Measurements from ENCODE around the gene BABAM2.
A peak's percentile ranks its signal among the peaks of the same experiment; 100 is the strongest.

Gene BABAM2

GRCh38 chr2:27915191-27915590 lies 24.7 kb downstream of the BABAM2 start:
- Histone ChIP-seq H3K4me1 (ENCODE audit: control extremely low read depth in 1 of 4, control insufficient read depth in 4 of 4, insufficient read depth in 4 of 4, low read length in 3 of 4) (peaks cover 3 to 6% (median 4%) of the 10 kb centered on the region in 4 experiments), H3K36me3 (ENCODE audit: control insufficient read depth in 4 of 4, insufficient read depth in 4 of 4, low read length in 3 of 4) (peaks cover 0 to 4% (median 0%) of the 10 kb centered on the region in 4 experiments), H3K27me3 (replicated peaks in 2 of 5; ENCODE audit: control insufficient read depth in 4 of 5, insufficient read depth in 5 of 5, low read length in 4 of 5) (no peaks in the 10 kb centered on the region), H3K4me3 (ENCODE audit: control insufficient read depth in 1 of 7, extremely low read depth in 1 of 7, insufficient read depth in 4 of 7, low read depth in 2 of 7, low read length in 6 of 7) (no peak overlapping the region), H3K9me3 (ENCODE audit: control extremely low read depth in 1 of 5, control insufficient read depth in 4 of 5, insufficient read depth in 2 of 5, low read depth in 1 of 5, low read length in 4 of 5) (no peaks in the 10 kb centered on the region), H3K27ac (ENCODE audit: insufficient read depth in 1 of 2, low read depth in 1 of 2, low read length in 2 of 2, poor library complexity in 1 of 2, severe bottlenecking in 2 of 2) (no peak overlapping the region)
- DNase-seq = no peak
- CTCF ChIA-PET = interaction anchor here (1.4 kb wide), 1 partner anchor 39 kb away, joined by 4 read pairs; no protein-coding TSS in a partner anchor
- POLR2A ChIA-PET = no interaction called here
- WGBS (ENCODE audit: insufficient coverage) = 100% methylated on average over 1 of the region's 5 CpGs

DNA sequence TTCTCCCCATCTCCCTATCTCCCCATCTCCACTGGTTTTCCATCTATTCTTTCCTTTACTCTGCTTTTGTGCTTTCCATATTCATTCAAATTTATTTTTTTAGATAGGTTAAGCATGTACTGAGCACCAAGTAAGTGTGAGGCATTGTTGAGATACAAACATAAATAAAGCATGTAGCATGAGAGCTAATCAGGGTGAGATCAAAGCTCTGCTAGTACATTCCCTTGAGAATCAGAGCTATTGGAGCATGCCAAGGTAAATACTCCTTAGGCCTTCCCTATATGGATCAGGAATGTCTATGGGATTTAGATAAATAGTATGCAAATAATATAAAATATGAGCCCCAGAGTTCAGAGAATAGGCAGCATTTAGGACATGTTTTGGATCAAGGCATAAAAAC lies 25.3 kb downstream of the BABAM2 start:
- H3K27me3 ChIP-seq (replicated peaks in 2 of 5; ENCODE audit: control insufficient read depth in 4 of 5, insufficient read depth in 5 of 5, low read length in 4 of 5) = no peaks in the 10 kb centered on the region
- no peaks in the 10 kb centered on the region for H3K9me3 ChIP-seq (ENCODE audit: control extremely low read depth in 1 of 5, control insufficient read depth in 4 of 5, insufficient read depth in 2 of 5, low read depth in 1 of 5, low read length in 4 of 5)
- peaks cover 0 to 4% (median 0%) of the 10 kb centered on the region in 4 experiments for H3K36me3 ChIP-seq (ENCODE audit: control insufficient read depth in 4 of 4, insufficient read depth in 4 of 4, low read length in 3 of 4)
- no peak for DNase-seq
- H3K27ac ChIP-seq (ENCODE audit: insufficient read depth in 1 of 2, low read depth in 1 of 2, low read length in 2 of 2, poor library complexity in 1 of 2, severe bottlenecking in 2 of 2) = no peak overlapping the region
- no peak overlapping the region for H3K4me3 ChIP-seq (ENCODE audit: control insufficient read depth in 1 of 7, extremely low read depth in 1 of 7, insufficient read depth in 4 of 7, low read depth in 2 of 7, low read length in 6 of 7)
- ChIA-PET CTCF (no interaction called here), POLR2A (no interaction called here)
- H3K4me1 ChIP-seq (ENCODE audit: control extremely low read depth in 1 of 4, control insufficient read depth in 4 of 4, insufficient read depth in 4 of 4, low read length in 3 of 4) = peaks cover 4 to 11% (median 9%) of the 10 kb centered on the region in 4 experiments

DNA sequence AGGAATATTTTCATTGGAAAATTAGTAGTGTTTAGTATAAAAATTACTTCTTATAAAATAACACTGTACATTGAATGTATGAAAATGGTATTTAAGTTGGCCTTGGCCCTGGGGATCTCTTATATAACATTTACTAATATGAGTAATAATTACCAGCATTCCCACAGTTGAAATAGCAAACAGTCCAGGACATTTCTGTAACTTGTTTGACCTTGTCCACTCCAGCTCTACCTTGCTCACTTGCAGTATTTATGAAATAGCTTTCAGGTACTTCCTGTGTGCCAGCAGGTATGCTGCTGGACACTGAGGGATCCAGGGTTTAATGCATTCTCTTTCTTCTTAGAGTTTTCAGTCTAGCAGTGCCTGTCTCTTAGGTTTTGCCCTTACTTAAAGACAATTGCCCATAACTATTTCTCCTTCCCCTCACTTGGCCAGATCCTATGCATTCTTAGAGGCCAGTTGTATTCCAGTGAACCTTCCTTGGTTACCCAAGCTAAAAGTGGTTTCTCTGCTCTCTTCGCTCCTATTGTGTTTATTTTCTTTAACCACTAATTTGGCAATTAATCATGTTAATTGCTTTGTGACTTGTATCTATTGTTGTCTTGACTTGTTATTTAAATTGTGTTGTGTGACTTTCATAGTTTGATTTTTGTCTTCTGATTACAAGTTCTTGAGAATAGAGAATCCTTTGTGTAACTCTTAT lies 25.9 kb downstream of the BABAM2 start:
- no peaks in the 10 kb centered on the region for H3K27me3 ChIP-seq (replicated peaks in 2 of 5; ENCODE audit: control insufficient read depth in 4 of 5, insufficient read depth in 5 of 5, low read length in 4 of 5)
- DNase-seq = no peak
- no peaks in the 10 kb centered on the region for H3K9me3 ChIP-seq (ENCODE audit: control extremely low read depth in 1 of 5, control insufficient read depth in 4 of 5, insufficient read depth in 2 of 5, low read depth in 1 of 5, low read length in 4 of 5)
- peaks cover 0 to 4% (median 0%) of the 10 kb centered on the region in 4 experiments for H3K36me3 ChIP-seq (ENCODE audit: control insufficient read depth in 4 of 4, insufficient read depth in 4 of 4, low read length in 3 of 4)
- H3K27ac ChIP-seq (ENCODE audit: insufficient read depth in 1 of 2, low read depth in 1 of 2, low read length in 2 of 2, poor library complexity in 1 of 2, severe bottlenecking in 2 of 2) = no peak overlapping the region
- H3K4me1 ChIP-seq (ENCODE audit: control extremely low read depth in 1 of 4, control insufficient read depth in 4 of 4, insufficient read depth in 4 of 4, low read length in 3 of 4) = peaks cover 4 to 16% (median 13%) of the 10 kb centered on the region in 4 experiments
- CTCF ChIA-PET = no interaction called here
- POLR2A ChIA-PET = no interaction called here
- H3K4me3 ChIP-seq (ENCODE audit: control insufficient read depth in 1 of 7, extremely low read depth in 1 of 7, insufficient read depth in 4 of 7, low read depth in 2 of 7, low read length in 6 of 7) = no peak overlapping the region
- no CpG with 5 or more reads among the region's 1 CpG for WGBS (ENCODE audit: insufficient coverage)

- Histone ChIP-seq H3K4me1 (ENCODE audit: control extremely low read depth in 1 of 4, control insufficient read depth in 4 of 4, insufficient read depth in 4 of 4, low read length in 3 of 4) (peaks cover 4 to 16% (median 11%) of the 10 kb centered on the region in 4 experiments), H3K27me3 (replicated peaks in 2 of 5; ENCODE audit: control insufficient read depth in 4 of 5, insufficient read depth in 5 of 5, low read length in 4 of 5) (no peaks in the 10 kb centered on the region), H3K36me3 (ENCODE audit: control insufficient read depth in 4 of 4, insufficient read depth in 4 of 4, low read length in 3 of 4) (peaks cover 0 to 4% (median under 1%) of the 10 kb centered on the region in 4 experiments), H3K27ac (ENCODE audit: insufficient read depth in 1 of 2, low read depth in 1 of 2, low read length in 2 of 2, poor library complexity in 1 of 2, severe bottlenecking in 2 of 2) (peak overlapping the region; percentile 54 to 76), H3K9me3 (ENCODE audit: control extremely low read depth in 1 of 5, control insufficient read depth in 4 of 5, insufficient read depth in 2 of 5, low read depth in 1 of 5, low read length in 4 of 5) (no peaks in the 10 kb centered on the region), H3K4me3 (ENCODE audit: control insufficient read depth in 1 of 7, extremely low read depth in 1 of 7, insufficient read depth in 4 of 7, low read depth in 2 of 7, low read length in 6 of 7) (peak overlapping the region in 2 of 7 experiments; percentile 4 to 12)
- CTCF ChIA-PET = interaction anchor here (1.2 to 1.4 kb wide), 3 partner anchors 19 to 35 kb away, joined by 3 to 5 read pairs (median 4); no protein-coding TSS in a partner anchor
- WGBS (ENCODE audit: insufficient coverage) = 29% methylated on average over 3 of the region's 4 CpGs
- POLR2A ChIA-PET = interaction anchor here (1.4 kb wide), 1 partner anchor 30 kb away, joined by 8 read pairs; the partner anchor contains the start of genes BABAM2 and RBKS
- DNase-seq = peak; percentile 88 to 93 (median 89)
Measured at GRCh38 chr2:27920148-27920885, 29.8 kb downstream of the BABAM2 start.

DNA sequence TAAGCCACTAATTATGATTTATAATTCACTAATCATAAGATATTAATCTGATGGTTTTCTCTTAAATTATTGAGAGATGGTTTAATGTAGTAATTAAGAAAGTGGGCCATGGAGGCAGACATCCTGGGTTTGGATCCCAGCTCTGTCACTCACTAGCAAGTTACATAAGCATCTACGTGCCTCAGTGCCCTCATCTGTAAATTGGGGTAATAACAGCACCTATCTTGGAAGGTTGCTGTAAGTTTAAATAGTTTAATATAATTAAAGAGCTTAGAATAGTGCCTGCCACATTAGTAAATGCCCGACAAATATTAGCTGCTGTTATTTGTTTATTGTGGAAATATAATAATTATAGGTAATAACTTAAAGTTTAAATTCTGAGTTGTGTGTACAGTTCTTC lies 30.9 kb downstream of the BABAM2 start:
- Histone ChIP-seq H3K9me3 (ENCODE audit: control extremely low read depth in 1 of 5, control insufficient read depth in 4 of 5, insufficient read depth in 2 of 5, low read depth in 1 of 5, low read length in 4 of 5) (no peaks in the 10 kb centered on the region), H3K4me1 (ENCODE audit: control extremely low read depth in 1 of 4, control insufficient read depth in 4 of 4, insufficient read depth in 4 of 4, low read length in 3 of 4) (peaks cover 7 to 24% (median 16%) of the 10 kb centered on the region in 4 experiments), H3K27ac (ENCODE audit: insufficient read depth in 1 of 2, low read depth in 1 of 2, low read length in 2 of 2, poor library complexity in 1 of 2, severe bottlenecking in 2 of 2) (peak overlapping the region; percentile 54 to 76), H3K36me3 (ENCODE audit: control insufficient read depth in 4 of 4, insufficient read depth in 4 of 4, low read length in 3 of 4) (peaks cover 0 to 4% (median 3%) of the 10 kb centered on the region in 4 experiments), H3K27me3 (replicated peaks in 2 of 5; ENCODE audit: control insufficient read depth in 4 of 5, insufficient read depth in 5 of 5, low read length in 4 of 5) (no peaks in the 10 kb centered on the region), H3K4me3 (ENCODE audit: control insufficient read depth in 1 of 7, extremely low read depth in 1 of 7, insufficient read depth in 4 of 7, low read depth in 2 of 7, low read length in 6 of 7) (no peak overlapping the region)
- DNase-seq = no peak
- no CpG with 5 or more reads among the region's 2 CpGs for WGBS (ENCODE audit: insufficient coverage)
- POLR2A ChIA-PET = no interaction called here
- CTCF ChIA-PET = no interaction called here

- Histone ChIP-seq H3K4me1 (ENCODE audit: control extremely low read depth in 1 of 4, control insufficient read depth in 4 of 4, insufficient read depth in 4 of 4, low read length in 3 of 4) (peaks cover 7 to 24% (median 16%) of the 10 kb centered on the region in 4 experiments), H3K4me3 (ENCODE audit: control insufficient read depth in 1 of 7, extremely low read depth in 1 of 7, insufficient read depth in 4 of 7, low read depth in 2 of 7, low read length in 6 of 7) (no peak overlapping the region), H3K9me3 (ENCODE audit: control extremely low read depth in 1 of 5, control insufficient read depth in 4 of 5, insufficient read depth in 2 of 5, low read depth in 1 of 5, low read length in 4 of 5) (no peaks in the 10 kb centered on the region), H3K27me3 (replicated peaks in 2 of 5; ENCODE audit: control insufficient read depth in 4 of 5, insufficient read depth in 5 of 5, low read length in 4 of 5) (no peaks in the 10 kb centered on the region), H3K36me3 (ENCODE audit: control insufficient read depth in 4 of 4, insufficient read depth in 4 of 4, low read length in 3 of 4) (peaks cover 0 to 4% (median 3%) of the 10 kb centered on the region in 4 experiments), H3K27ac (ENCODE audit: insufficient read depth in 1 of 2, low read depth in 1 of 2, low read length in 2 of 2, poor library complexity in 1 of 2, severe bottlenecking in 2 of 2) (no peak overlapping the region)
- POLR2A ChIA-PET = no interaction called here
- CTCF ChIA-PET = no interaction called here
- no peak for DNase-seq
- WGBS (ENCODE audit: insufficient coverage) = 100% methylated on average over 2 of the region's 6 CpGs
Measured at GRCh38 chr2:27921880-27922547, 31.5 kb downstream of the BABAM2 start.

All from common myeloid progenitor, CD34-positive (primary cell).